Keratinocyte (primary cell): Measurements from ENCODE around the gene SPANXC. TPM values are rescaled to one million over a fixed set of nuclear protein-coding genes. Genes with fewer than 3 reads are reported as not detected.
A peak's percentile ranks its signal among the peaks of the same experiment; 100 is the strongest.
"Not testable (repeated sequence)": the region's sequence is repeated elsewhere in the genome, so short reads cannot be mapped to it uniquely, and the experiment has no call there.

Experiments
- DNase-seq: peaks from one replicate; pipeline ENCODE4 v3.0.0-alpha.2; 2011; ENCODE audit warnings: low read depth, missing footprints, low spot score
- FAIRE-seq: peaks from 2 replicates; lab custom pipeline; 2011; peaks lifted over from hg19 to GRCh38; lab: Jason Lieb, UNC
- H2AFZ ChIP-seq: 2 replicates; pipeline ENCODE4 v1.6.0; 2012; ENCODE audit warnings: low read length, control low read depth, inconsistent platforms; ENCODE audit not compliant: control insufficient read depth
- H3K27ac ChIP-seq: 2 replicates; pipeline ENCODE4 v1.5.1; 2011; ENCODE audit warnings: low read length; ENCODE audit not compliant: control insufficient read depth, insufficient read depth
- H3K27me3 ChIP-seq: 3 replicates; pipeline ENCODE4 v1.6.0; 2011; ENCODE audit warnings: low read length; ENCODE audit not compliant: control insufficient read depth, insufficient read depth; ENCODE audit errors: extremely low read depth
- H3K36me3 ChIP-seq, 2 experiments: 2 replicates in 1 of 2; 3 replicates in 1 of 2; pipeline ENCODE4 v1.5.1; 2011; ENCODE audit warnings: low read length in 2 of 2, mild to moderate bottlenecking in 1 of 2; ENCODE audit not compliant: control insufficient read depth in 2 of 2, insufficient read depth in 2 of 2; ENCODE audit errors: extremely low read depth in 1 of 2
- H3K4me1 ChIP-seq: 3 replicates; pipeline ENCODE4 v1.5.1; 2011; ENCODE audit warnings: low read length; ENCODE audit not compliant: control insufficient read depth, insufficient read depth; ENCODE audit errors: extremely low read depth
- H3K4me2 ChIP-seq: 3 replicates; pipeline ENCODE4 v1.6.0; 2011; ENCODE audit warnings: low read depth, low read length; ENCODE audit not compliant: control insufficient read depth, insufficient read depth; ENCODE audit errors: extremely low read depth
- H3K4me3 ChIP-seq, 3 experiments: fragments of 200-600 bp in 1 of 3; sonication (generic) in 1 of 3; 2 replicates in 2 of 3; 3 replicates in 1 of 3; pipeline ENCODE4 v1.5.1; 2011 to 2016; ENCODE audit warnings: low read length in 3 of 3, mild to moderate bottlenecking in 3 of 3, control low read depth in 2 of 3, inconsistent platforms in 1 of 3, low read depth in 1 of 3, mixed read lengths in 1 of 3, mixed run types in 1 of 3, moderate library complexity in 1 of 3; ENCODE audit not compliant: control insufficient read depth in 2 of 3, insufficient read depth in 2 of 3; ENCODE audit errors: extremely low read depth in 1 of 3
- H3K79me2 ChIP-seq: 2 replicates; pipeline ENCODE4 v1.6.0; 2012; ENCODE audit warnings: low read length; ENCODE audit not compliant: control insufficient read depth, insufficient read depth
- H3K9ac ChIP-seq: 3 replicates; pipeline ENCODE4 v1.6.0; 2011; ENCODE audit warnings: low read length; ENCODE audit not compliant: control insufficient read depth, insufficient read depth; ENCODE audit errors: extremely low read depth
- H3K9me1 ChIP-seq: 3 replicates; pipeline ENCODE4 v1.6.0; 2011; ENCODE audit warnings: low read length; ENCODE audit not compliant: control insufficient read depth, insufficient read depth; ENCODE audit errors: extremely low read depth
- H3K9me3 ChIP-seq: 2 replicates; pipeline ENCODE4 v1.5.1; 2012; ENCODE audit warnings: low read depth, low read length; ENCODE audit not compliant: control insufficient read depth
- H4K20me1 ChIP-seq: 3 replicates; pipeline ENCODE4 v1.6.0; 2011; ENCODE audit warnings: low read length; ENCODE audit not compliant: control insufficient read depth, insufficient read depth; ENCODE audit errors: extremely low read depth
- EZH2 ChIP-seq: IDR thresholded peaks from one replicate; pipeline ENCODE4 v1.6.1; 2012; ENCODE audit warnings: inconsistent platforms, mild to moderate bottlenecking, low read length, moderate library complexity
- dilution Hi-C: fragments of 300-500 bp; cut with MboI; formaldehyde crosslinking; loops from one replicate; pipeline ENCODE4 v1.7.0; 2020; ENCODE audit warnings: low sequenced_read_pairs; ENCODE audit not compliant: extremely low pct_ligation_motif_present
- polyA minus RNA-seq, 3 experiments: library from RNA; depleted of rRNA, polyadenylated mRNA; stranded (reverse); fragments of >200 nt; gene quantifications; 1 replicate in 1 of 3; 2 replicates in 1 of 3; 3 replicates in 1 of 3; pipeline ENCODE4 v1.2.3, GENCODE V29; 2011
- polyA plus RNA-seq, 5 experiments: library from polyadenylated mRNA; depleted of rRNA in 3 of 5; stranded (reverse) in 3 of 5; stranded (forward) in 1 of 5; unstranded in 1 of 5; fragments of >200 nt; gene quantifications; 1 replicate in 1 of 5; 2 replicates in 3 of 5; 3 replicates in 1 of 5; pipeline versions ENCODE4 v1.2.1 to v1.2.3, GENCODE V29; 2011 to 2012; ENCODE audit warnings: missing spikeins in 2 of 5, low read depth in 1 of 5, low replicate concordance in 1 of 5
- TF ChIP-seq, protein P1 (sequence below), 3 experiments: IDR thresholded peaks in 1 of 3; conservative IDR thresholded peaks in 1 of 3; optimal IDR thresholded peaks in 1 of 3; 2 replicates in 2 of 3; 3 replicates in 1 of 3; pipeline versions ENCODE3 to v1.5.1; 2011; ENCODE audit warnings: low read length in 3 of 3, mild to moderate bottlenecking in 3 of 3, moderate library complexity in 2 of 3, control low read depth in 1 of 3, inconsistent platforms in 1 of 3; ENCODE audit not compliant: insufficient read depth in 2 of 3; ENCODE audit errors: extremely low read depth in 1 of 3

The SPANXC gene
- polyA plus RNA-seq (not detected in 3 replicates), polyA minus RNA-seq (not detected in 3 replicates)
- not detected for polyA plus RNA-seq (2011; ENCODE audit: low read depth)
- not detected in 2 replicates for polyA plus RNA-seq (2011; cell fraction: cytosol; rRNA removed)
- polyA plus RNA-seq (2011; cell fraction: nucleus; rRNA removed): not detected in 2 replicates
- polyA plus RNA-seq (2012; ENCODE audit: low replicate concordance): not detected in 2 replicates
- not detected for polyA minus RNA-seq (2011; cell fraction: cytosol; rRNA and poly(A)+ RNA removed)
- polyA minus RNA-seq (2011; cell fraction: nucleus; rRNA and poly(A)+ RNA removed): not detected in 2 replicates

GRCh38 chrX:141242417-141242816 lies at the start of gene SPANXC:
SPANXC (minus strand) TSS chrX:141242517; CDS start chrX:141242457, 60 bp downstream.
- H4K20me1 ChIP-seq, H3K4me2 ChIP-seq, H2AFZ ChIP-seq, H3K9ac ChIP-seq, dilution Hi-C loops, H3K4me3 ChIP-seq, H3K79me2 ChIP-seq, H3K4me1 ChIP-seq, H3K27ac ChIP-seq, H3K9me1 ChIP-seq, H3K9me3 ChIP-seq, H3K36me3 ChIP-seq, DNase-seq, FAIRE-seq, H3K27me3 ChIP-seq: not testable (repeated sequence)

DNA sequence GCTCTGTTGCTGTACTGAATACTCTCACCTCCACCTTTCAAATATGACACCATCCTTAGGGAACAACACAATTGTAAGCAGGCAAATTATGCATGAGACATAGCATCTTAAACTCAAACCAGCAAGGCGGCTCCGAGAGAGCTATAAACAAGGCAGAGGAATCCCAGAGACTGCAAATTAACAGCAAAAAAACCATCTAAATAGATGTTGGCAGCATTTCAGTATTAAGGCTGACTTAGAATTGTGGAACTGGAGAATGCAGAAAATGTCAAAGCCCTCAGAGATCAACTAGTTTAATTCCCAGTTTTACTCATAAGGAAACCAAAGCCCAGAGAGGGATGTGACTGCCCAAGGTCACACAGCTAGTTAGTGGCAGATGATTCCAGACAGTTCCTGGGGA lies 37.2 kb upstream of the SPANXC start:
- dilution Hi-C loops: no loop called here
- Histone ChIP-seq H3K36me3 (no peaks in the 10 kb centered on the region), H4K20me1 (no peaks in the 10 kb centered on the region), H3K4me1 (no peaks in the 10 kb centered on the region), H3K9me3 (no peaks in the 10 kb centered on the region), H3K27ac (no peak overlapping the region), H3K9ac (no peak overlapping the region), H3K79me2 (no peaks in the 10 kb centered on the region), H3K27me3 (no peaks in the 10 kb centered on the region), H2AFZ (no peak overlapping the region), H3K9me1 (no peaks in the 10 kb centered on the region), H3K4me3 (no peak overlapping the region), H3K4me2 (no peak overlapping the region)
- FAIRE-seq (no peak), DNase-seq (no peak)
- TF ChIP-seq EZH2: no peak
- TF ChIP-seq, protein P1, sequence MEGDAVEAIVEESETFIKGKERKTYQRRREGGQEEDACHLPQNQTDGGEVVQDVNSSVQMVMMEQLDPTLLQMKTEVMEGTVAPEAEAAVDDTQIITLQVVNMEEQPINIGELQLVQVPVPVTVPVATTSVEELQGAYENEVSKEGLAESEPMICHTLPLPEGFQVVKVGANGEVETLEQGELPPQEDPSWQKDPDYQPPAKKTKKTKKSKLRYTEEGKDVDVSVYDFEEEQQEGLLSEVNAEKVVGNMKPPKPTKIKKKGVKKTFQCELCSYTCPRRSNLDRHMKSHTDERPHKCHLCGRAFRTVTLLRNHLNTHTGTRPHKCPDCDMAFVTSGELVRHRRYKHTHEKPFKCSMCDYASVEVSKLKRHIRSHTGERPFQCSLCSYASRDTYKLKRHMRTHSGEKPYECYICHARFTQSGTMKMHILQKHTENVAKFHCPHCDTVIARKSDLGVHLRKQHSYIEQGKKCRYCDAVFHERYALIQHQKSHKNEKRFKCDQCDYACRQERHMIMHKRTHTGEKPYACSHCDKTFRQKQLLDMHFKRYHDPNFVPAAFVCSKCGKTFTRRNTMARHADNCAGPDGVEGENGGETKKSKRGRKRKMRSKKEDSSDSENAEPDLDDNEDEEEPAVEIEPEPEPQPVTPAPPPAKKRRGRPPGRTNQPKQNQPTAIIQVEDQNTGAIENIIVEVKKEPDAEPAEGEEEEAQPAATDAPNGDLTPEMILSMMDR (optimal IDR thresholded peaks at IDR 0.05 in 1 of 3, IDR thresholded peaks at IDR 0.05 in 1 of 3, conservative IDR thresholded peaks at IDR 0.05 in 1 of 3; ENCODE audit: extremely low read depth in 1 of 3, insufficient read depth in 2 of 3, low read length in 3 of 3): no peak

GRCh38 chrX:141278306-141278705 lies 36.0 kb upstream of the SPANXC start:
- peak; percentile 32 for FAIRE-seq
- Histone ChIP-seq H3K9ac (no peak overlapping the region), H3K9me1 (no peaks in the 10 kb centered on the region), H3K27me3 (no peaks in the 10 kb centered on the region), H3K27ac (no peak overlapping the region), H3K4me3 (no peak overlapping the region), H3K36me3 (no peaks in the 10 kb centered on the region), H4K20me1 (no peaks in the 10 kb centered on the region), H2AFZ (no peak overlapping the region), H3K4me2 (no peak overlapping the region), H3K9me3 (no peaks in the 10 kb centered on the region), H3K4me1 (no peaks in the 10 kb centered on the region), H3K79me2 (no peaks in the 10 kb centered on the region)
- no peak for DNase-seq
- TF ChIP-seq, protein P1 (optimal IDR thresholded peaks at IDR 0.05 in 1 of 3, IDR thresholded peaks at IDR 0.05 in 1 of 3, conservative IDR thresholded peaks at IDR 0.05 in 1 of 3; ENCODE audit: extremely low read depth in 1 of 3, insufficient read depth in 2 of 3, low read length in 3 of 3): peak; percentile 69 to 84 (median 76)
- TF ChIP-seq EZH2: no peak
- dilution Hi-C loops: no loop called here
